Left colon (tissue), 2 donors: ENCODE measurements around the gene TMEM184A. TPM values are rescaled to one million over a fixed set of nuclear protein-coding genes. Genes with fewer than 3 reads are reported as not detected.
"Not testable (repeated sequence)": the region's sequence is repeated elsewhere in the genome, so short reads cannot be mapped to it uniquely, and the experiment has no call there.

ENCODE experiments used
- ATAC-seq: fragments of 200-7000 bp; cut with Tn5 transposase; one replicate; pipeline ENCODE4 v1.9.1; 2020; ENCODE audit warnings: mild to moderate bottlenecking, moderate library complexity
- DNase-seq, 2 donors: peaks; one replicate each; pipeline ENCODE4 v3.0.0-alpha.2; 2020
- intact Hi-C, 2 donors: fragments of 100-400 bp; cut with DNase I in 1 of 2; cut with micrococcal nuclease in 1 of 2; formaldehyde crosslinking; loops; one replicate each; pipeline versions ENCODE4 v1.11.2 to v1.14.0; 2022; cut with DNase I, micrococcal nuclease
- total RNA-seq, 2 donors: library from RNA; stranded (reverse); fragmentation: NEBNext Ultra II Directional; extraction: Animal tissue kit (Norgen Biotek cat#: 25700); gene quantifications; one replicate each; pipeline ENCODE4 v1.2.1, GENCODE V29; 2021
- donor health status: DM: no; HTN: no; CAD: no.
- donor health status: DM: yes; HTN: yes; CAD: no.

TMEM184A gene
- total RNA-seq, 2 donors from 2014 or later: 57.6 to 58.3 TPM

DNA sequence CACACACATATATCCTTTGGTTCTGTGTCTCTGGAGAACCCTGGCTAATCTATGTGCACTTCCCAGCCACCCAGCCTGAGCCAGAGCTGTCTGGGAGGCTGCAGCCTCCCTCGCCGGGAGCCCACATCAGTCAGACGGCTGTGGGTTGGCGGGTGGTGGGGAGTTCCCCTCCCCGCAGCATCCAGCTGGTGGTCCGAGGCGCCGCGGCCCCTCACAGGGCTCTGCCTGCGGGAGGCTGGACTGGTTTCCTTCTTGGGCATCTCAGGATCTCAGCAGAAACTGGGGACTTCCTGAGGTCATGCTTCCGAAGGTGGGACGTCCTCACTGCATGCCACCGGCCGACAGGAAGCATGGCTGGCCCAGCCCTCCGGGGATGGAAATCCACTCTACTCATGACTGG is 35.9 kb upstream of the TMEM184A start:
- ATAC-seq: no peak
- intact Hi-C loops: no loop called here
- no peak for DNase-seq

DNA sequence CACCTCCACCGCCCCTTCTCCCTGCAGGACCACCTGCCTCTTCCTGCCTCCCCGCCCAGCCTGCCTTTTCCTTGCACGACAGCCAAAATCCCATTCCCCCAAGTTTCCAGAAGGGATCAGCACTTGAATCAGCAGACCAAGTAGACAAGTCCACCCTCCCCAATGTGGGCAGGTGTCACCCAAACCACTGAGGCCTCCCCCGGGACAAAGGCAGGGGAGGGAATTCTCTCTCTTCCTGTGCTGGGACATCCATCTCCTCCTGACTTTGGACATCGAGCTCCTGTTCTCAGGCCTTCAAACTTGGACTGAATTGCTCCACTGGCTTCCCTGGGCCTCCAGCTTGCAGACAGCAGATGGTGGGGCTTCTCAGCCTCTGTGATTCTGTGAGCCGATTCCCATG is 35.4 kb upstream of the TMEM184A start:
- no peak for ATAC-seq
- no peak for DNase-seq
- intact Hi-C loops: no loop called here

GRCh38 chr7:1590887-1591286 is 34.9 kb upstream of the TMEM184A start:
- intact Hi-C loops: no loop called here
- ATAC-seq: no peak
- DNase-seq: no peak

GRCh38 chr7:1590476-1590875 is 34.5 kb upstream of the TMEM184A start:
- DNase-seq (no peak), ATAC-seq (no peak)
- intact Hi-C loops: no loop called here

DNA sequence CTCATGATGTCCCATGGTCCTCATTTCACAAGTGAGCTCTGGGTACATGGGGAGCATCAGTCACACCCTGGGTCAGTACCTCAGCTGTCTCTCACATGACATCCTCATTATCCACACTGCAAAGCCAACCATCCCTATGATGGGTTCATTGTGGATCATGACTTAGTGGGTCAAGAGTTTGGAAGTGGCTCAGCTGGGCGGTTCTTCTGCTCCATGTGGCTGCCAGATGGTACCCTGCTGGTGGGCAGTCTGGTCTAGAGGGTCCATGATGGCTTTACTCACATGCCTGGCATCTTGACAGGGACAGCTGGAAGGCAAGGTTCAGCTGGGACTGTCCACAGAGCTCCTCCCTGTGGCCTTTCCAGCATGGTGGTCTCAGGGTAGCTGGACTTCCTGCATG is 33.0 kb upstream of the TMEM184A start:
- ATAC-seq (no peak), DNase-seq (no peak)
- intact Hi-C loops: no loop called here

DNA sequence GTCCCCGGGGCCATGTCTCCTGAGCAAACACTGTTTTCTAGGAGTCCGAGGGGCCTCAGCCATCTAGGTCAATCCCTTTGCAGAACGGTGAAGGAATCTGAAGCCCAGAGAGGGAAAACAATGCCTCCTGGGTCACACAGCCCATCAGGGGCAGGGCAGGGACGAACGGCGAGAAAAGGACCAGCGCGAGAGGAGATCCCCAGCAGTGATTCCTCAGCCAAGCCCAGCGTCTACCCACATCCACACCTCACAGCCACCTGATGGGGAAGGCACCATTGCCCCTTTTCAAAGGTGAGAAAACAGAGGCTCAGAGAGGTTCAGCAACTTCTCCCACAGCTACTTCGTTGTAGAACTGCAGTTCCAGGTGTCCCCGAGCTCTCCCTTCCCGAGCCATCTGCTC is 31.7 kb upstream of the TMEM184A start:
- ATAC-seq (no peak), DNase-seq (no peak)
- intact Hi-C loops: no loop called here

DNA sequence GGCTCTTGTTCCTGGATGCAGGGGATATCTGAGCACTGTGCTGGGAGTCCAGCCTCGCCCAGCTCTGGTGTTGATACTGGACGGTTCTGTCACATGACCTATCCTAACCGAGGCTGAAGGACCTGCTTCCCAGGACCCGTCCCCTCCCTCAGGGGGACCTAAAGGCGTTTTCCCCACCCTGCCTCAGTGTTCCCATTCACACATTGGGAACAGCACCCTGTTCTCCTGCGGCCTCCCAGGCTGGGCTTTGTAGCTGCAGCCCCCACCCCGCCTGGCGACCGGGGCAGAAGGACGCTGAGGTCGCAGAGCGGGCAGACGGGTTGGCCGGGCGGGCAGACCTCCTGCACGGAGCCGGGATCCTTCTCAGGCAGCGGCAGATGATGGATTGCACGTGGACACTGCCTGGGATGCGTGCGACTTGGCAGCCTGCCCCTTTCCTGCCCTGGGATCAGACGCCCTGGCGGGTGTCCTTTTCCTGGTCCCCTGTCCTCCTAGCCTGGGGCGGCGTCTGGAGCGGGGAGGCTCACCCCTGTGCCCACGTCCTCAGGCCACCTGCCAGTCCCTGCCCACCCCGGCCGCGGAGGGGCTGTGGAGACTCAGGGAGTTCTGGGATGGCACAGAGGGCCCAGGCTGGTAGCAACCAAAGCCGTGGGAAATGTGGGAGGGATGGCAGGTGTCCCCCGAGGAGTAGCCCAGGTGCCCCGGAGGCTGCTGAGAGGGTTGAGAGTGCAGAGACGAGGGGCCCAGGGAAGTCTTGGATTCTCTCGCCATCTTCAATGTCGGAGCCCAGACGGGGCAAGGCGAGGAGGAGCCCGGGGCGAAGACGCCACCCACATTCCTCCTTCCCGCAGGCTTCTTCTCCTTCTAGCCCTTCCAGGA is 31.1 kb upstream of the TMEM184A start:
- intact Hi-C loops: no loop called here
- DNase-seq: no peak
- no peak for ATAC-seq

- ATAC-seq: no peak
- DNase-seq: no peak
- intact Hi-C loops: no loop called here
These were observed 30.3 kb upstream of the TMEM184A start for GRCh38 chr7:1586126-1586826.

DNA sequence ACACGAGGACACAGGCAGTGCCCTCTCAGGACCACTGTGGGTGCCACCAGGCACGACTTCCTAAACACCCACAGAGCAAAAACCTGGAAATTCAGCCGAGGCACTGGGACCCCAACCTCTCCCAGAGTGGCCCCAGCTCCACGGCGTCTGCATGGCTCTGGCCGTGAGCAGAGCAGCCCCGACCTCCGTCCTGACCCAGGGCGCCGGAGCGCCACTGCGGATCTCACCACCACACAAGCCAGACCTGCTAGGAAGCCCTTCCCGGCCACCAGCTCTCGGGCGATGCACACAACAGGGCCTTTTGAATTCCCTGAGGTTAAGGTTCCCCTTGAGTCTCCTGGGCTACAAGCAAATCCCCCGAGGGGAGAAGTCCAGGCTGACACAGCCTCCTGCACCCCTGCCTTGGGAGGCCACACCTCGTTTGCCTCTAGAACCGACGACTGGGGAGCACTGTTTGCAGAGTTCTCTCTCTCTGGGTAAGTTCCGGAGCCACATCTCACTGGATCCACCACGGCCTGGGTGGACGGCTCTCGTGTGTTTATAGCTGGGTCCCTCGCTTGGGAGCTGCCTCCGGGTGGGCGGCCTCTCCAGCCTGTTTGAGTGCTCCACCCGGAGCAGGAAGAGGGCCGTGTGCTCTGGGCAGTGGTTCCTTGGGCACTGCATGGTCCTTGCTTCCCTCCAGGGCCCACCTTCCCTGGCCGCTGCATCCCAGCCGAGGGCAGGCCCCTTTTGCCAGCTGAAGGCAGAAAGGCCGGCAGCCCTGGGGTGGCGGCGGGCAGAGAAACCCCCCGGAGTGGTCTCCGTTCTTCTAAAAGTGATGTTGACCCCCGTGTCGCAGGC is 29.4 kb upstream of the TMEM184A start:
- no peak for DNase-seq
- intact Hi-C loops: no loop called here
- ATAC-seq: no peak

DNA sequence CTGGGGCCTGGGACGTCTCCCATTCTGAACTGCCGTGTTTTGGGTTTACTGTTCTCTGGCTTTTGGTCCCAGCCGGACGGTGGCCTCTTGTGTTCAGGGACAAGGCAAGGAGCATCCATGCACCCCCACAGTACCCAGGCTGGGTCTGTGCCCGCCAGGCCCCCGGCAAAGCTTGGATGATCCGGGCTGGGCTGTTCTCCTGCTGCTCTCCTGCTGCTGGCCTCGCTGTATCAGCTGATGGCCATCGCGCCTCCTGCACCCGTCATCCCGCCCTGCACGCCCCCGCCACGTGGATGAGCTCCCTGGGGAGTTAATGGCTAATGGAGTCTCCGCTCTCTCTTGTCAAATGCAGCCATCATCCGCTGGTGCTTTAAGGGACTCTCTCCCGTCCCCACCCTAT is 28.7 kb upstream of the TMEM184A start:
- DNase-seq (no peak), ATAC-seq (no peak)
- intact Hi-C loops: loop anchor here in 1 of 2 donors (5.0 kb wide), 1 partner anchor 628 kb away; no protein-coding TSS in a partner anchor

DNA sequence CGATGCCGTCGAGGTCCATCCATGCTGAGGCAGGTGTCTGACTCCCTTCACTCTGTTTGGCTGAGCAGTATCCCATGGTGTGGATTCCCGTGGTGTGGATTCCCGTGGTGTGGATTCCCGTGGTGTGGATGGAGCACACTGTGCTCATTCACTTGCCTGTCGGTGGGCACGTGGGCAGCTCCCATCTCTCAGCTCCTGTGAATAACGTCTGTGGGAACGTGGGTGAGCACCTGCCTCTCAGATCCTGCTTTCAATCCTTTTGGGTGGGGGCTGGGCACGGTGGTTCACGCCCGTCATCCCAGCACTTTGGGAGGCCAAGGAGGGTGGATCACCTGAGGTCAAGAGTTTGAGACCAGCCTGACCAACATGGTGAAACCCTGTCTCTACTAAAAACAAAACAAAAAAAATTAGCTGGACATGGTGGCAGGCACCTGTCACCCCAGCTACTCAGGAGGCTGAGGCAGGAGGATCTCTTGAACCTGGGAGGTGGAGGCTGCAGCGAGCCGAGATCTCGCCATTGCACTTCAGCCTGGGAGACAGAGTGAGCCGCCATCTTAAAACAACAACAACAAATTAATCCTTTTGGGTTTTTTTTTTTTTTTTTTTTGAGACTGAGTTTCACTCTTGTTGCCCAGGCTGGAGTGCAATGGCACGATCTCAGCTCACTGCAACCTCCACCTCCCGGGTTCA is 27.4 kb upstream of the TMEM184A start:
- intact Hi-C loops: loop anchor here in 1 of 2 donors (5.0 kb wide), 1 partner anchor 629 kb away; no protein-coding TSS in a partner anchor
- not testable (repeated sequence) for DNase-seq, ATAC-seq

DNA sequence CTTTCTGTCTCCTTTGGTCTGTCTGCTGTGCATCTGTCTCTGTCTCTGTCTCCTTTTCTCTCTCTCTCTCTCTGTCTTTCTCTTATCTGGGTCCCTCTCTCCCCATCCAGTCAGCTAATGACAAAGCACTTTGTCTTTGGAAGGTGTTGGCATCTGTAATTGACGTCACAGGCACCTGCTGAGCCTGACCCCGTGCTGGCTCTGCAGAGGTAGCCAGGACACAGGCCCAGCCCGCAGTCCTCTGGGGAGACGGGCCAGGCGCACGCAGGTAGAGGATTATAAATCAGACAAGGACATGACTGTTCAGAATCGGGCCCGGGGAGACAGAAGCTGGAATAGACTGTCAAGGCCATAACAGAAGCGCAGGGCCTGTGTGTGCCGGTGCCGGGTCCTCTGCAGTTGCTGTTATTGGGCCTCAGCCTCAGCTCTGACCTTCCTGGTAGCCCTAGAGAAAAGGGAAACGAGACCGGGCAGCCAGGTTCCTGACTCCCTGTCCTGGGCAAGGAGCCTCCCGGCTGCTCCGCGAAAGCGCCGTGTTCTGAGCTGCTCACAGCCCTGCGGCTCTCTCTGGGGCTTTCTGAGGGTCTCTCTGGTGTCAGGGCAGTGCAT is 24.5 kb upstream of the TMEM184A start:
- intact Hi-C loops: loop anchor here in 1 of 2 donors (5.0 kb wide), 1 partner anchor 632 kb away; no protein-coding TSS in a partner anchor
- no peak for ATAC-seq

DNA sequence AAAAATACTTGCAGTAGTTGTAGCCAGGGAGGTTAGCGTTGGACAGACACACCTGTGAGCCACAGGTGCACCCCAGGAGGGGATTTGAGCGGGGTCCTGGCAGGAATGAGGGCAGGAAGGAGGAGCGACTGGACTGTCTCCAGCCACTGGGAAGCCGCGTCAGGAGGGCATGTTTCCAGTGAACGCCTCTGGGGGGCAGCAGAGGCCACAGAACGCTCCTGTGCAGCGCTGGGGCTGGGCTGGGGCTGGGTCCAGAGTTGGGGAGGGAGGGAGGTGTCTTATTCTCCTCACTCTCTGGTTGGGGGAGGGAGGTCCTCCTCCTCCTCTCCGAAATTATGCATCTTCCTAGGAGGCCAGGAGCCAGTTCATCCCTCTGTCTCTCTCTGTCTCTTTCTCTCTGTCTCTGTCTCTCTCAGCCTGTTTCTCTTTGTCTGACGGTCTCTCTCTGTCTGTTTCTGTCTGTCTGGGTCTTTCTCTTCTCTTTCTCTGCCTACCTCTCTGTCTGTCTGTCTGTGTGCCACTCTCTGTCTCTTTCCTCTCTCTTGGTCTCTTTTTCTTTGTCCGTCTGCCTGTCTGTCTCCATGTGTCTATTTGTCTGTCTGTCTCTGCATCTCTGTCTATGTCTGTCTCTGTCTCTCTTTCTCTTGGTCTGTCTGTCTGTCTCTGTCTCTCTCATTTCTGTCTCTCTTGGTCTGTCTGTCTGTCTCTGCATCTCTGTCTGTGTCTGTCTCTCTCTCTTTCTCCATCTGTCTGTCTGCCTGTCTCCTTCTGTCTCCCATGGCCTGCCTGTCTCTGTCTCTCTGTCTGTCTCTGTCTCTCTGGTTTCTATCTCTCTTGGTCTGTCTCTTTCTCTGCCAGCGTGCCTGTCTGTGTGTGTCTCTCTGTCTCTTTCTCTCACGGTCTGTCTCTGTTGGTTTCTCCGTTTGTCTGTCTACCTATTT is 23.7 kb upstream of the TMEM184A start:
- DNase-seq: peak; percentile 40 to 73
- intact Hi-C loops: loop anchor here in 1 of 2 donors (5.0 kb wide), 1 partner anchor 633 kb away; no protein-coding TSS in a partner anchor

More for the DNA sequence above, 24.5 kb upstream of the TMEM184A start:
- no peak for DNase-seq

GRCh38 chr7:1578513-1578912 is 22.5 kb upstream of the TMEM184A start:
- intact Hi-C loops: no loop called here
- no peak for ATAC-seq
- DNase-seq: no peak

More for the DNA sequence above, 23.7 kb upstream of the TMEM184A start:
- ATAC-seq: peak; percentile 97

DNA sequence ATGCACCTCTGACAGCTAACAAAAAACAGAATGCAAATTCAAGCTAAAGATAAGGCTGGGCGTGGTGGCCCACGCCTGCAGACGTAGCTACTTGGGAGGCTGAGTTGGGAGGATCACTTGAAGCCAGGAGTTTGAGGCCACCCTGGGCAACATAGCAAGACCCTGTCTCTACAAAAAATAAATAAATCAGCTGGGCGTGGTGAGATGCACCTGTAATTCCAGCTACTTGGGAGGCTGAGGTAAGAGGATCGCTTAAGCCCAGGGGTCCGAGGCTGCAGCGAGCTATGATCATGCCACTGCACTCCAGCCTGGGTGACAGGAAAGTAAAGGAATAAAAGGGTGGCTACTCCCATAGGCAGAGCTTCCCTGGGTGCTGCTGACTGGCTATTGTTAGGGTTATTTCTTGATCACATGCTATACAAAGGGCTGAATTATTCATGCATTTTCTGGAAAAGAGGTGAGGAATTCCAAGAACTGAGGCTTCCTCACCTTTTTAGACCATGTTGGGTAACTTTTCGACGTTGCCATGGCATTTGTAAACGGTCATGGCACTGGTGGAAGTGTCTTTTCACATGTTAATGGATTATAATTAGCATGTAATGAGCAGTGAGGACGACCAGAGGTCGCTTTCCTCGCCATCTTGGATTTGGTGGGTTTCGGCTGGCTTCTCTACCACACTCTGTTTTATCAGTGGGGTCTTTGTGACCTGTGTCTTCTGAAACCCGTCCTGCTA is 20.7 kb upstream of the TMEM184A start:
- ATAC-seq (no peak), DNase-seq (no peak)
- intact Hi-C loops: no loop called here

DNA sequence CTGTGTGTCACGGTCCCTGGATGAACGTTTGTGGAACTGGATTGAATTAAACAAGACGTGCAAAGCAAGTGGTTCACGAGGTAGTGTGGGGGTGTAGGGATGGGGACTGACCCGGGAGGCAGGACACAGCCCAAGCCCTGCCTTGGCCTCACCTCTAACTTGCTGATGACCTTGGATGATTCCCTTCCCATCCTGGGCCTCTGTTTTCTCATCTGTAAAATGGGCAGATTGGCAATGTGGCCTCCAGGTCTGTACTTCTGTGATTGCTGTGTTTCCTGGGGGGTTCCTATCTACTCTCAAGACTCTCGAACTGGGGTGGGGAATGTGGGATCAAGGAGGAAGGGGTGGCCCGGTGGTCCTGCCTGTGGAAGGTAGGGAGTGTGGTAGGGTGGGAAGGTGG is 19.8 kb upstream of the TMEM184A start:
- no peak for ATAC-seq
- no peak for DNase-seq

More for the DNA sequence above, 19.8 kb upstream of the TMEM184A start:
- intact Hi-C loops: no loop called here
